Measurements from ENCODE around the gene SPINT3. TPM values are rescaled to one million over a fixed set of nuclear protein-coding genes. Genes with fewer than 3 reads are reported as not detected.

Gene SPINT3
- total RNA-seq = not detected in 2 replicates

GRCh38 chr20:45515147-45515913, at the start of gene SPINT3:
SPINT3 (minus strand) TSS chr20:45515622; CDS start chr20:45515608, 14 bp downstream.

GRCh38 chr20:45547206-45547770, 31.9 kb upstream of the SPINT3 start, which contains the start of gene EPPIN:
EPPIN (minus strand) TSS chr20:45547401; CDS start chr20:45547357, 44 bp downstream.

GRCh38 chr20:45539382-45539781, 24.0 kb upstream of the SPINT3 start, which contains the start of gene WFDC6:
WFDC6 (minus strand) TSS chr20:45539482; CDS start chr20:45539407, 75 bp downstream.

GRCh38 chr20:45469336-45470261, 45.8 kb downstream of the SPINT3 start, which contains the start of gene WFDC2:
WFDC2 (plus strand) TSS chr20:45469753; CDS start chr20:45469782, 29 bp downstream.

Other genes starting within 250 kb of the SPINT3 start
- gene RBPJL, start 208.8 kb downstream of the SPINT3 start, total RNA-seq = not detected in 2 replicates
- gene MATN4, start 207.3 kb downstream of the SPINT3 start, total RNA-seq = not detected in 2 replicates
- gene SDC4, start 167.2 kb downstream of the SPINT3 start, total RNA-seq = 138 and 172 TPM in 2 replicates
- gene SYS1, start 152.5 kb downstream of the SPINT3 start, total RNA-seq = 18.5 and 23.5 TPM in 2 replicates
- not detected in 2 replicates for gene TP53TG5, start 137.3 kb downstream of the SPINT3 start, total RNA-seq
- gene DBNDD2, start 107.3 kb downstream of the SPINT3 start, total RNA-seq = 0.30 and 1.2 TPM in 2 replicates
- gene PIGT, start 99.5 kb downstream of the SPINT3 start, total RNA-seq = 27.6 and 40.4 TPM in 2 replicates
- not detected in 2 replicates for gene WFDC2, start 45.9 kb downstream of the SPINT3 start, total RNA-seq
- not detected in 2 replicates for gene WFDC6, start 23.9 kb upstream of the SPINT3 start, total RNA-seq
- not detected in 2 replicates for gene EPPIN, start 31.8 kb upstream of the SPINT3 start, total RNA-seq
- not detected in 2 replicates for gene WFDC8, start 63.7 kb upstream of the SPINT3 start, total RNA-seq
- gene WFDC10A, start 114.1 kb upstream of the SPINT3 start, total RNA-seq = not detected in 2 replicates
- gene WFDC9, start 115.7 kb upstream of the SPINT3 start, total RNA-seq = not detected in 2 replicates
- gene WFDC11, start 154.6 kb upstream of the SPINT3 start, total RNA-seq = not detected in 2 replicates
- not detected in 2 replicates for gene WFDC13, start 186.4 kb upstream of the SPINT3 start, total RNA-seq
- not detected in 2 replicates for gene WFDC10B, start 189.4 kb upstream of the SPINT3 start, total RNA-seq
- not detected in 2 replicates for gene SPINT4, start 206.7 kb upstream of the SPINT3 start, total RNA-seq

Measured in smooth muscle cell of the umbilical artery (primary cell).